HepG2 (cell line): Measurements from ENCODE around the gene CNPY4.

Experiments used
- PHB2 ChIP-seq: fragments of 450-650 bp; IDR thresholded peaks from 2 replicates; pipeline ENCODE4 v1.6.1; 2018; ENCODE audit not compliant: partially characterized antibody
- REPIN1 ChIP-seq: sonication (generic); formaldehyde crosslinking; IDR thresholded peaks from 2 replicates; pipeline ENCODE4 v1.8.0; 2022; ENCODE audit warnings: missing genetic modification reagents, low read depth, mild to moderate bottlenecking, borderline replicate concordance
- SCMH1 ChIP-seq: sonication (generic); formaldehyde crosslinking; IDR thresholded peaks from 2 replicates; pipeline ENCODE4 v1.9.0; 2021; ENCODE audit warnings: missing genetic modification reagents, mild to moderate bottlenecking, borderline replicate concordance

- no peak for TF ChIP-seq REPIN1 (CRISPR knock-in tag)
- TF ChIP-seq SCMH1 = no peak
- TF ChIP-seq PHB2 = no peak
Measured at GRCh38 chr7:100111156-100111555, 8.3 kb upstream of the CNPY4 start.
